HEK293 (cell line): ENCODE data around the gene CBLL2.

Experiments used
- CTCF ChIA-PET: fragments of 350-600 bp; formaldehyde crosslinking; extraction: SDS; loops from one replicate; lab custom pipeline; 2021; ENCODE audit warnings: antibody characterized with exemption; lab: Yijun Ruan, JAX
- POLR2A ChIA-PET: fragments of 300-600 bp; formaldehyde crosslinking; extraction: SDS; loops from one replicate; lab custom pipeline; 2020; ENCODE audit warnings: antibody characterized with exemption, inconsistent platforms; lab: Yijun Ruan, JAX
- H3K27ac ChIP-seq: fragments of 200-500 bp; sonication (Bioruptor generic); 2 replicates; pipeline ENCODE4 v1.5.1; 2014; ENCODE audit warnings: low read depth, low read length, control low read depth, inconsistent platforms; ENCODE audit errors: extremely low read depth
- H3K36me3 ChIP-seq, 2 experiments: fragments of 200-500 bp in 1 of 2; sonication (Bioruptor generic) in 1 of 2; 1 replicate in 1 of 2; 2 replicates in 1 of 2; pipeline ENCODE4 v1.5.1; 2014 to 2017; ENCODE audit warnings: inconsistent platforms in 2 of 2, low read length in 2 of 2; ENCODE audit not compliant: control insufficient read depth in 2 of 2, insufficient read depth in 1 of 2
- H3K4me1 ChIP-seq: fragments of 200-500 bp; sonication (Bioruptor generic); 2 replicates; pipeline ENCODE4 v1.5.1; 2014; ENCODE audit warnings: mild to moderate bottlenecking, low read length, inconsistent platforms; ENCODE audit not compliant: control insufficient read depth, insufficient read depth
- H3K4me3 ChIP-seq: 2 replicates; pipeline ENCODE4 v1.5.1; 2011; ENCODE audit warnings: low read depth, mild to moderate bottlenecking, control low read depth, low read length, moderate library complexity
- H3K9me3 ChIP-seq: fragments of 200-500 bp; sonication (Bioruptor generic); 2 replicates; pipeline ENCODE4 v1.5.1; 2014; ENCODE audit warnings: low read depth, low read length, inconsistent platforms; ENCODE audit not compliant: control insufficient read depth, insufficient read depth
- KLF10 ChIP-seq: fragments of 450-650 bp; IDR thresholded peaks from 2 replicates; pipeline ENCODE4 v1.5.1; 2018; ENCODE audit warnings: missing biosample characterization, mild to moderate bottlenecking, missing genetic modification characterization
- SP7 ChIP-seq: fragments of 450-650 bp; formaldehyde crosslinking; IDR thresholded peaks from 2 replicates; pipeline ENCODE4 v1.5.1; 2016; ENCODE audit warnings: missing biosample characterization, missing genetic modification characterization
- ZBTB48 ChIP-seq: fragments of 450-650 bp; formaldehyde crosslinking; IDR thresholded peaks from 2 replicates; pipeline ENCODE4 v1.5.1; 2016; ENCODE audit warnings: missing biosample characterization, missing genetic modification characterization
- ZEB2 ChIP-seq: fragments of 450-650 bp; formaldehyde crosslinking; IDR thresholded peaks from 2 replicates; pipeline ENCODE4 v1.5.1; 2016; ENCODE audit warnings: missing biosample characterization, missing genetic modification characterization
- ZNF19 ChIP-seq: fragments of 450-650 bp; formaldehyde crosslinking; IDR thresholded peaks from 2 replicates; pipeline ENCODE4; 2016; ENCODE audit warnings: missing biosample characterization, missing genetic modification characterization, low read depth
- ZNF221 ChIP-seq: fragments of 450-650 bp; formaldehyde crosslinking; IDR thresholded peaks from 2 replicates; pipeline ENCODE4 v1.5.1; 2017; ENCODE audit warnings: missing biosample characterization, missing genetic modification characterization, borderline replicate concordance
- ZNF324 ChIP-seq: fragments of 450-650 bp; formaldehyde crosslinking; IDR thresholded peaks from 2 replicates; pipeline ENCODE4 v1.5.1; 2016; ENCODE audit warnings: missing biosample characterization, missing genetic modification characterization
- ZNF335 ChIP-seq: fragments of 450-650 bp; formaldehyde crosslinking; conservative IDR thresholded peaks from 2 replicates; pipeline ENCODE4 v1.5.1; 2016; ENCODE audit warnings: missing biosample characterization, missing genetic modification characterization
- ZNF354C ChIP-seq: fragments of 450-650 bp; formaldehyde crosslinking; IDR thresholded peaks from 2 replicates; pipeline ENCODE4 v1.5.1; 2016; ENCODE audit warnings: missing biosample characterization, missing genetic modification characterization, low read depth, borderline replicate concordance
- ZNF391 ChIP-seq: fragments of 450-650 bp; formaldehyde crosslinking; IDR thresholded peaks from 2 replicates; pipeline ENCODE4 v1.5.1; 2016; ENCODE audit warnings: low read depth, missing biosample characterization, missing genetic modification characterization, borderline replicate concordance
- ZNF404 ChIP-seq: fragments of 450-650 bp; formaldehyde crosslinking; IDR thresholded peaks from 2 replicates; pipeline ENCODE4 v1.5.1; 2017; ENCODE audit warnings: missing biosample characterization, missing genetic modification characterization
- ZNF473 ChIP-seq: fragments of 450-650 bp; formaldehyde crosslinking; IDR thresholded peaks from 2 replicates; pipeline ENCODE4 v1.5.1; 2017; ENCODE audit warnings: missing biosample characterization, missing genetic modification characterization
- ZNF548 ChIP-seq: fragments of 450-650 bp; formaldehyde crosslinking; IDR thresholded peaks from 2 replicates; pipeline ENCODE4 v1.5.1; 2016; ENCODE audit warnings: missing biosample characterization, missing genetic modification characterization
- ZNF596 ChIP-seq: fragments of 450-650 bp; IDR thresholded peaks from 2 replicates; pipeline ENCODE4 v1.5.0; 2018; ENCODE audit warnings: missing biosample characterization, mild to moderate bottlenecking, missing genetic modification characterization, moderate library complexity
- ZNF600 ChIP-seq: fragments of 450-650 bp; formaldehyde crosslinking; IDR thresholded peaks from 2 replicates; pipeline ENCODE4 v1.5.1; 2016; ENCODE audit warnings: missing biosample characterization, missing genetic modification characterization
- ZSCAN16 ChIP-seq: fragments of 450-650 bp; formaldehyde crosslinking; IDR thresholded peaks from 2 replicates; pipeline ENCODE4 v1.5.1; 2016; ENCODE audit warnings: missing biosample characterization, missing genetic modification characterization
- TF ChIP-seq, protein P1 (sequence below): fragments of 450-650 bp; formaldehyde crosslinking; IDR thresholded peaks from 2 replicates; pipeline ENCODE4 v1.5.1; 2016; ENCODE audit warnings: missing biosample characterization, missing genetic modification characterization
- TF ChIP-seq, protein P2 (sequence below): fragments of 450-650 bp; formaldehyde crosslinking; conservative IDR thresholded peaks from 2 replicates; pipeline ENCODE4 v1.5.1; 2016; ENCODE audit warnings: low read depth, missing biosample characterization, missing genetic modification characterization

Gene CBLL2, protein sequence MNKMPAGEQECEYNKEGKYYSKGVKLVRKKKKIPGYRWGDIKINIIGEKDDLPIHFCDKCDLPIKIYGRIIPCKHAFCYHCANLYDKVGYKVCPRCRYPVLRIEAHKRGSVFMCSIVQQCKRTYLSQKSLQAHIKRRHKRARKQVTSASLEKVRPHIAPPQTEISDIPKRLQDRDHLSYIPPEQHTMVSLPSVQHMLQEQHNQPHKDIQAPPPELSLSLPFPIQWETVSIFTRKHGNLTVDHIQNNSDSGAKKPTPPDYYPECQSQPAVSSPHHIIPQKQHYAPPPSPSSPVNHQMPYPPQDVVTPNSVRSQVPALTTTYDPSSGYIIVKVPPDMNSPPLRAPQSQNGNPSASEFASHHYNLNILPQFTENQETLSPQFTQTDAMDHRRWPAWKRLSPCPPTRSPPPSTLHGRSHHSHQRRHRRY

DNA sequence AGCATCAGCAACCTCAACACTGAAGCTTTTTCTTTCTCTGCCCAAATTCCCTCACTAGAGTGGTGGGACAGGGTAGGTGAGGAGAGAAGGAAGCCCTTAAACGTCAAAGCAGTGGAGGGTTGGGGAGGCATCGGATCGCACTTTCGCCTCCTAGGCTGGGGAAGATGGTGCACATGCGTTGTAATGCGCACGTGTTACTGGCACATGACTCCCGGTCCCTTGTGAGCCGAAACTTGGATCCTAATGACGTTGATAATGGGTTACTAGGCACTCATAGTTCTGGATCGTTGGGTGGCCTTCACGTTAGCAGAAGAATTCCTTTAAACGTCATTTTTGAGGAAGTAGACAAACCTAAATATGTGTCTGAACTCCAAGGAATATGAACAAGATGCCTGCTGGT, at the start of gene CBLL2:
CBLL2 (plus strand) TSS at position 301 of the 400 bp plus-strand sequence; CDS start at position 380, 79 bp downstream.
- CTCF ChIA-PET: no interaction called here
- H3K9me3 ChIP-seq: no peaks in the 10 kb centered on the region
- H3K27ac ChIP-seq: no peak within 1 kb of the TSS
- no peaks in the 10 kb centered on the region for H3K36me3 ChIP-seq
- H3K4me1 ChIP-seq: no peaks in the 10 kb centered on the region
- H3K4me3 ChIP-seq: no peak within 1 kb of the TSS
- POLR2A ChIA-PET: no interaction called here
- TF ChIP-seq ZEB2 (tag by site-specific recombination): no peak
- TF ChIP-seq ZNF404 (tag by site-specific recombination): no peak

DNA sequence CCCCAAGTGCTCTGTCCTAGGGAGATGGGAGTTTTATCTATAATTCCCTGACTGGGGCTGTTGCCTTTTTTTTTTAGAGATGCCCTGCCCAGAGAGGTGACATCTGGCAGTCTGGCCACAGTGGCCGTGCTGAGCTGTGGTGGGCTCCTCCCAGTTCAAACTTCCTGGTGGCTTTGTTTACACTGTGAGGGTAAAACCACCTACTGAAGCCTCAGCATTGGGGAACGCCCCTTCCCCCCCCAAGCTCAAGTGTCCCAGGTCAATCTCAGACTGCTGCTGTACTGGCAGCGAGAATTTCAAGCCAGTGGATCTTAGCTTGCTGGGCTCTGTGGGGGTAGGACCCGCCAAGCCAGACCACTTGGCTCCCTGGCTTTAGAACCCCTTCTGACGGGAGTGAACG, 38.3 kb upstream of the CBLL2 start:
- no peaks in the 10 kb centered on the region for H3K9me3 ChIP-seq
- H3K27ac ChIP-seq: no peak overlapping the region
- H3K4me1 ChIP-seq: no peaks in the 10 kb centered on the region
- TF ChIP-seq ZNF596: no peak
- no peaks in the 10 kb centered on the region for H3K36me3 ChIP-seq
- ChIA-PET POLR2A (no interaction called here), CTCF (no interaction called here)
- H3K4me3 ChIP-seq: no peak overlapping the region

DNA sequence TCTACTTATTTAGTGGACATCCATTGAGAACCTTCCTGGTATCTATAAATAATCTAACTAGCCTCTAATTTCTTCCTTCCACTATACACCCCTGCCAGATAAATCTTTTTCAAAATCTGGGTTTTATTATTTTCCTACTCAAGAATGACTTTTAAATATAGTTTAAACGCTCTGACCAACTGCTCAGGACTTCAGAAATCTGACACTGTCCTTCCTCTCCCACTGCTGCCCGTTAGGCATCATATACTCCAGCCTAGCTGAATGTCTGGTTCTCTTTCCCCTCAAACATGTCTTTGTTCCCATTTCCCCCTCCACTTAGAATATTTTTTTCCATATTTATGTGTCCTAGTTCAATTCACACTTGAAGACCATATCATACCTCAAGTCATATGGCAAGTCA, 35.2 kb upstream of the CBLL2 start:
- Histone ChIP-seq H3K4me3 (no peak overlapping the region), H3K36me3 (no peaks in the 10 kb centered on the region), H3K4me1 (no peaks in the 10 kb centered on the region), H3K27ac (no peak overlapping the region), H3K9me3 (no peaks in the 10 kb centered on the region)
- TF ChIP-seq ZNF19 (tag by site-specific recombination): no peak
- CTCF ChIA-PET: interaction anchor here (0.6 kb wide), 1 partner anchor 25 kb away, joined by 5 read pairs; no protein-coding TSS in a partner anchor
- POLR2A ChIA-PET: no interaction called here

DNA sequence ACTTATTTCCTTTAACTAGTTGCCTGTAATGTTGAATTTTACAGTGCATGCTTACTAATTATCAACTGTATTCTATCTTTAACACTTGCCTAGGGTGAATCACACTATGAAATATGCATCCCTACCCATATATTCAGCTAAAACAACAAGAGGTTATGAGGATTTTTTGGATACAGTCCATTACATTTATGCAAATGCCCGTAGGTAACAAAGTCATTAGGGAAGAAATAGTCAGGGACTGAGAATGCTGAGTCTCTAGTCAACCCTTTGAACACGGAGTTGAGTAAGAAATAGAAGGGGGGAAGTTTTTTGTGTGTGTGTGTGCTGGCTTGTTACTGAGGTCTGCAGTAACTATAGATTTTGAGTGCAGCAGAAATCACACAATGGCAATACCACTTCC, 26.1 kb upstream of the CBLL2 start:
- CTCF ChIA-PET: interaction anchor here (0.6 kb wide), 1 partner anchor 521 kb away, joined by 3 read pairs; no protein-coding TSS in a partner anchor
- no peak for TF ChIP-seq ZNF354C (tag by site-specific recombination)
- no peak for TF ChIP-seq ZNF391 (tag by site-specific recombination)
- TF ChIP-seq, protein P1, sequence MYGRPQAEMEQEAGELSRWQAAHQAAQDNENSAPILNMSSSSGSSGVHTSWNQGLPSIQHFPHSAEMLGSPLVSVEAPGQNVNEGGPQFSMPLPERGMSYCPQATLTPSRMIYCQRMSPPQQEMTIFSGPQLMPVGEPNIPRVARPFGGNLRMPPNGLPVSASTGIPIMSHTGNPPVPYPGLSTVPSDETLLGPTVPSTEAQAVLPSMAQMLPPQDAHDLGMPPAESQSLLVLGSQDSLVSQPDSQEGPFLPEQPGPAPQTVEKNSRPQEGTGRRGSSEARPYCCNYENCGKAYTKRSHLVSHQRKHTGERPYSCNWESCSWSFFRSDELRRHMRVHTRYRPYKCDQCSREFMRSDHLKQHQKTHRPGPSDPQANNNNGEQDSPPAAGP: no peak
- no peak for TF ChIP-seq KLF10 (tag by site-specific recombination)
- no peak for TF ChIP-seq ZBTB48 (tag by site-specific recombination)
- no peak for TF ChIP-seq ZNF600
- POLR2A ChIA-PET: no interaction called here
- H3K9me3 ChIP-seq: no peaks in the 10 kb centered on the region
- no peak overlapping the region for H3K27ac ChIP-seq
- no peaks in the 10 kb centered on the region for H3K4me1 ChIP-seq
- no peak overlapping the region for H3K4me3 ChIP-seq
- no peaks in the 10 kb centered on the region for H3K36me3 ChIP-seq

DNA sequence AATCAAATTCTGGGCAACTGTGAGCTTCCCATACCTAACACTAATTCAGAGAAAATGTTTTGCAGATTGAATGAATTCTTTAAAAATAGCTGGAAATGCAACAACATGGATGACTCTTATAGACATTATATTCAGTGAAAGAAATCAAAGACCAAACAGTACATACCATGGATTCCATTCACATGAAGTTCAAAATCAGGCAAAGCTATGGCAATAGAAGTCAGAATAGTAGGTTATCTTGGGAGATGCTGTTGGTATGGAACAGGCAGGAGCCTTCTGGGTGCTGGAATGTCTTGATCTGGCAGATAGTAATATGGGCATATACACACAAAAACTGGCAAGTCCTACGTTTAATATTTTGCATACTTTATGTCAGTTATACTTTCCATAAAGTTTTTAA, 25.5 kb upstream of the CBLL2 start:
- H3K4me3 ChIP-seq: no peak overlapping the region
- no peaks in the 10 kb centered on the region for H3K36me3 ChIP-seq
- ChIA-PET POLR2A (no interaction called here), CTCF (interaction anchor here (0.6 kb wide), 1 partner anchor 521 kb away, joined by 3 read pairs; no protein-coding TSS in a partner anchor)
- no peaks in the 10 kb centered on the region for H3K4me1 ChIP-seq
- H3K27ac ChIP-seq: no peak overlapping the region
- H3K9me3 ChIP-seq: no peaks in the 10 kb centered on the region
- TF ChIP-seq ZNF473 (tag by site-specific recombination): no peak
- no peak for TF ChIP-seq ZNF221 (tag by site-specific recombination)
- TF ChIP-seq, protein P2, sequence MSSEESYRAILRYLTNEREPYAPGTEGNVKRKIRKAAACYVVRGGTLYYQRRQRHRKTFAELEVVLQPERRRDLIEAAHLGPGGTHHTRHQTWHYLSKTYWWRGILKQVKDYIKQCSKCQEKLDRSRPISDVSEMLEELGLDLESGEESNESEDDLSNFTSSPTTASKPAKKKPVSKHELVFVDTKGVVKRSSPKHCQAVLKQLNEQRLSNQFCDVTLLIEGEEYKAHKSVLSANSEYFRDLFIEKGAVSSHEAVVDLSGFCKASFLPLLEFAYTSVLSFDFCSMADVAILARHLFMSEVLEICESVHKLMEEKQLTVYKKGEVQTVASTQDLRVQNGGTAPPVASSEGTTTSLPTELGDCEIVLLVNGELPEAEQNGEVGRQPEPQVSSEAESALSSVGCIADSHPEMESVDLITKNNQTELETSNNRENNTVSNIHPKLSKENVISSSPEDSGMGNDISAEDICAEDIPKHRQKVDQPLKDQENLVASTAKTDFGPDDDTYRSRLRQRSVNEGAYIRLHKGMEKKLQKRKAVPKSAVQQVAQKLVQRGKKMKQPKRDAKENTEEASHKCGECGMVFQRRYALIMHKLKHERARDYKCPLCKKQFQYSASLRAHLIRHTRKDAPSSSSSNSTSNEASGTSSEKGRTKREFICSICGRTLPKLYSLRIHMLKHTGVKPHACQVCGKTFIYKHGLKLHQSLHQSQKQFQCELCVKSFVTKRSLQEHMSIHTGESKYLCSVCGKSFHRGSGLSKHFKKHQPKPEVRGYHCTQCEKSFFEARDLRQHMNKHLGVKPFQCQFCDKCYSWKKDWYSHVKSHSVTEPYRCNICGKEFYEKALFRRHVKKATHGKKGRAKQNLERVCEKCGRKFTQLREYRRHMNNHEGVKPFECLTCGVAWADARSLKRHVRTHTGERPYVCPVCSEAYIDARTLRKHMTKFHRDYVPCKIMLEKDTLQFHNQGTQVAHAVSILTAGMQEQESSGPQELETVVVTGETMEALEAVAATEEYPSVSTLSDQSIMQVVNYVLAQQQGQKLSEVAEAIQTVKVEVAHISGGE (tag by site-specific recombination): no peak
- no peak for TF ChIP-seq ZSCAN16 (tag by site-specific recombination)
- TF ChIP-seq ZNF324 (tag by site-specific recombination): no peak
- no peak for TF ChIP-seq ZNF335 (tag by site-specific recombination)
- no peak for TF ChIP-seq SP7
- TF ChIP-seq ZNF548 (tag by site-specific recombination): no peak
